HG03354 (cell line): ENCODE results near the gene OSBPL8.

Source experiments
- ATAC-seq: cut with Tn5 transposase; IDR thresholded peaks from one replicate; pipeline ENCODE4 v1.9.1; 2021; ENCODE audit warnings: mild to moderate bottlenecking; ENCODE audit not compliant: unreplicated experiment, poor library complexity, severe bottlenecking

OSBPL8 gene

GRCh38 chr12:76559400-76560085 is at the start of gene OSBPL8:
TSS of gene OSBPL8 (minus strand) at chr12:76559771. CDS start at chr12:76487551, 72,220 bp downstream.
- peak; percentile 72 for ATAC-seq

GRCh38 chr12:76608070-76608469 is 48.5 kb upstream of the OSBPL8 start:
- ATAC-seq = no peak

GRCh38 chr12:76595056-76595455 is 35.5 kb upstream of the OSBPL8 start:
- ATAC-seq = no peak

GRCh38 chr12:76591476-76591875 is 31.9 kb upstream of the OSBPL8 start:
- no peak for ATAC-seq

GRCh38 chr12:76590131-76590530 is 30.6 kb upstream of the OSBPL8 start:
- no peak for ATAC-seq

- no peak for ATAC-seq
Measured at GRCh38 chr12:76588881-76589565, 29.5 kb upstream of the OSBPL8 start.

GRCh38 chr12:76587428-76588178 is 28.0 kb upstream of the OSBPL8 start:
- ATAC-seq = no peak

- ATAC-seq = peak; percentile 79
Measured at GRCh38 chr12:76586764-76587395, 27.3 kb upstream of the OSBPL8 start.

- no peak for ATAC-seq
Measured at GRCh38 chr12:76583301-76583700, 23.7 kb upstream of the OSBPL8 start.

GRCh38 chr12:76573840-76574373 is 14.3 kb upstream of the OSBPL8 start:
- ATAC-seq = no peak

GRCh38 chr12:76571256-76571655 is 11.7 kb upstream of the OSBPL8 start:
- no peak for ATAC-seq

GRCh38 chr12:76569685-76570604 is 10.4 kb upstream of the OSBPL8 start:
- peak; percentile 80 for ATAC-seq

GRCh38 chr12:76568888-76569551 is 9.4 kb upstream of the OSBPL8 start:
- ATAC-seq = no peak

- no peak for ATAC-seq
Measured at GRCh38 chr12:76568130-76568529, 8.6 kb upstream of the OSBPL8 start.

GRCh38 chr12:76563061-76563460 is 3.5 kb upstream of the OSBPL8 start:
- no peak for ATAC-seq

- no peak for ATAC-seq
Measured at GRCh38 chr12:76562130-76562529, 2.6 kb upstream of the OSBPL8 start.

- peak; percentile 51 for ATAC-seq
Measured at GRCh38 chr12:76560086-76560491, 518 bp upstream of the OSBPL8 start.

GRCh38 chr12:76558684-76559399 is 729 bp downstream of the OSBPL8 start:
- ATAC-seq = peak; percentile 53
